HepG2 (cell line): ENCODE data around the gene SDC4. TPM values are rescaled to one million over a fixed set of nuclear protein-coding genes. Genes with fewer than 3 reads are reported as not detected.
A peak's percentile ranks its signal among the peaks of the same experiment; 100 is the strongest.

Experiments
- ARNTL ChIP-seq: sonication (generic); formaldehyde crosslinking; IDR thresholded peaks from 2 replicates; pipeline ENCODE4 v1.4.0; 2020; ENCODE audit warnings: mild to moderate bottlenecking, missing genetic modification reagents
- BRD4 ChIP-seq: sonication (generic); formaldehyde crosslinking; IDR thresholded peaks from 2 replicates; pipeline ENCODE4 v1.4.0; 2020; ENCODE audit warnings: missing genetic modification reagents
- CEBPG ChIP-seq: IDR thresholded peaks from 2 replicates; pipeline ENCODE4 v1.6.1; 2016
- ELF3 ChIP-seq: IDR thresholded peaks from 2 replicates; pipeline ENCODE4 v1.6.1; 2016; ENCODE audit warnings: missing genetic modification reagents, missing compliant biosample characterization
- GABPA ChIP-seq, 2 experiments: IDR thresholded peaks; 2 replicates each; pipeline ENCODE4 v1.6.1; 2011 to 2016; ENCODE audit warnings: low read depth in 2 of 2, low read length in 1 of 2, missing biosample characterization in 1 of 2, missing genetic modification characterization in 1 of 2
- GFI1 ChIP-seq: sonication (generic); formaldehyde crosslinking; IDR thresholded peaks from 2 replicates; pipeline ENCODE4 v1.5.0; 2020; ENCODE audit warnings: missing genetic modification reagents, mild to moderate bottlenecking, borderline replicate concordance
- HDAC1 ChIP-seq: sonication (generic); formaldehyde crosslinking; IDR thresholded peaks from 2 replicates; pipeline ENCODE4 v1.5.1; 2020; ENCODE audit warnings: mild to moderate bottlenecking, missing genetic modification reagents
- HNRNPUL1 ChIP-seq: fragments of 200-400 bp; formaldehyde crosslinking; IDR thresholded peaks from 2 replicates; pipeline ENCODE4 v1.6.1; 2017; ENCODE audit warnings: low read depth, mild to moderate bottlenecking, low read length, moderate library complexity
- HOMEZ ChIP-seq: IDR thresholded peaks from 2 replicates; pipeline ENCODE4 v1.6.1; 2016; ENCODE audit warnings: low read depth
- IKZF1 ChIP-seq: fragments of 450-650 bp; IDR thresholded peaks from 2 replicates; pipeline ENCODE4 v1.7.1; 2016
- NFIC ChIP-seq: IDR thresholded peaks from 2 replicates; pipeline ENCODE4 v1.6.1; 2012; ENCODE audit warnings: mild to moderate bottlenecking, low read length, inconsistent platforms
- NFKBIZ ChIP-seq: IDR thresholded peaks from 2 replicates; pipeline ENCODE4 v1.6.1; 2018; ENCODE audit warnings: missing genetic modification reagents, missing compliant biosample characterization
- POLR2A ChIP-seq, 2 experiments: IDR thresholded peaks; 2 replicates each; pipeline ENCODE4 v1.6.1; 2011; ENCODE audit warnings: low read depth in 2 of 2, low read length in 2 of 2, mild to moderate bottlenecking in 1 of 2, moderate library complexity in 1 of 2; ENCODE audit not compliant: insufficient read depth in 1 of 2
- THRA ChIP-seq: sonication (generic); formaldehyde crosslinking; IDR thresholded peaks from 2 replicates; pipeline ENCODE4 v1.4.0; 2020; ENCODE audit warnings: missing genetic modification reagents, borderline replicate concordance
- TSC22D2 ChIP-seq: sonication (generic); formaldehyde crosslinking; IDR thresholded peaks from 2 replicates; pipeline ENCODE4 v1.5.1; 2020; ENCODE audit warnings: missing genetic modification reagents, mild to moderate bottlenecking, borderline replicate concordance
- ZBTB21 ChIP-seq: sonication (generic); formaldehyde crosslinking; IDR thresholded peaks from 2 replicates; pipeline ENCODE4 v1.4.0; 2020; ENCODE audit warnings: missing genetic modification reagents
- ZBTB37 ChIP-seq: sonication (generic); formaldehyde crosslinking; IDR thresholded peaks from 2 replicates; pipeline ENCODE4 v1.4.0; 2020; ENCODE audit warnings: mild to moderate bottlenecking, missing genetic modification reagents
- ZBTB42 ChIP-seq: sonication (generic); formaldehyde crosslinking; IDR thresholded peaks from 2 replicates; pipeline ENCODE4 v1.5.0; 2020; ENCODE audit warnings: mild to moderate bottlenecking, missing genetic modification reagents
- ZFP82 ChIP-seq: sonication (generic); formaldehyde crosslinking; IDR thresholded peaks from 2 replicates; pipeline ENCODE4 v1.5.1; 2020; ENCODE audit warnings: mild to moderate bottlenecking, missing genetic modification reagents, borderline replicate concordance
- ZFP91 ChIP-seq: sonication (generic); formaldehyde crosslinking; IDR thresholded peaks from 2 replicates; pipeline ENCODE4 v1.9.0; 2022; ENCODE audit warnings: missing genetic modification reagents, mild to moderate bottlenecking, borderline replicate concordance
- ZNF230 ChIP-seq: sonication (generic); formaldehyde crosslinking; IDR thresholded peaks from 2 replicates; pipeline ENCODE4 v1.4.0; 2020; ENCODE audit warnings: mild to moderate bottlenecking, missing genetic modification reagents
- ZNF329 ChIP-seq: sonication (generic); formaldehyde crosslinking; IDR thresholded peaks from 2 replicates; pipeline ENCODE4 v1.9.0; 2021; ENCODE audit warnings: low read depth, mild to moderate bottlenecking, missing genetic modification reagents
- ZNF430 ChIP-seq: sonication (generic); formaldehyde crosslinking; IDR thresholded peaks from 2 replicates; pipeline ENCODE4 v1.9.0; 2021; ENCODE audit warnings: mild to moderate bottlenecking, missing genetic modification reagents
- ZNF431 ChIP-seq: sonication (generic); formaldehyde crosslinking; IDR thresholded peaks from 2 replicates; pipeline ENCODE4 v1.9.0; 2022; ENCODE audit warnings: missing genetic modification reagents, low read depth, mild to moderate bottlenecking, borderline replicate concordance
- ZNF598 ChIP-seq: sonication (generic); formaldehyde crosslinking; IDR thresholded peaks from 2 replicates; pipeline ENCODE4 v1.5.1; 2020; ENCODE audit warnings: mild to moderate bottlenecking, missing genetic modification reagents, borderline replicate concordance
- polyA plus RNA-seq, 8 experiments: library from polyadenylated mRNA; depleted of rRNA in 3 of 8; stranded (reverse) in 7 of 8; unstranded in 1 of 8; fragments of >200 nt; fragmentation: Illumina TruSeq in 4 of 8; extraction: Trizol in 4 of 8; gene quantifications; 2 replicates each; pipeline versions ENCODE4 v1.2.1 to v1.2.3, GENCODE V29; 2011 to 2016; ENCODE audit warnings: low read depth in 4 of 8, missing spikeins in 1 of 8, mixed read lengths in 1 of 8; ENCODE audit not compliant: insufficient read depth in 1 of 8
- total RNA-seq, 5 experiments: library from RNA; depleted of rRNA; stranded (reverse); fragments of >200 nt; fragmentation: Illumina TruSeq; extraction: Trizol; gene quantifications; 2 replicates each; pipeline ENCODE4 v1.2.3, GENCODE V29; 2016; ENCODE audit warnings: low read depth in 1 of 5

SDC4 gene
- total and polyA plus RNA-seq, 2 of the 13 experiments (the other 11 are each of a cell fraction or from before 2014, with no cell fraction given) = 49.0 to 65.1 TPM

- peak; percentile 77 for TF ChIP-seq HDAC1
- TF ChIP-seq ZNF430 = peak; percentile 25; the same call in 1 of the 2 replicates
- TF ChIP-seq CEBPG (CRISPR knock-in tag) = peak; percentile 41
- peak in 1 of 2 experiments; percentile 58; a peak in 2 of 4 replicates for TF ChIP-seq POLR2A (IDR thresholded peaks at IDR 0.05; ENCODE audit: insufficient read depth in 1 of 2, low read depth in 2 of 2, low read length in 2 of 2)
- no peak for TF ChIP-seq IKZF1
- TF ChIP-seq HNRNPUL1 = no peak
- no peak for TF ChIP-seq GFI1 (CRISPR knock-in tag)
- TF ChIP-seq HOMEZ (CRISPR knock-in tag) = peak; percentile 14; the same call in 1 of the 2 replicates
- peak; percentile 70; the same call in 1 of the 2 replicates for TF ChIP-seq ZBTB21 (CRISPR knock-in tag)
- peak; percentile 47; the same call in 1 of the 2 replicates for TF ChIP-seq THRA (CRISPR knock-in tag)
- TF ChIP-seq ZNF230 (CRISPR knock-in tag) = peak; percentile 34; the same call in 1 of the 2 replicates
- TF ChIP-seq ZNF329 (CRISPR knock-in tag) = 0 out of 2 replicates have a peak, but pooled peaks have one; percentile 51
- TF ChIP-seq ZNF598 (CRISPR knock-in tag) = peak; percentile 85
- 0 out of 2 replicates have a peak, but pooled peaks have one; percentile 26 for TF ChIP-seq TSC22D2 (CRISPR knock-in tag)
- peak; percentile 41; the same call in 1 of the 2 replicates for TF ChIP-seq ELF3
- TF ChIP-seq BRD4 (CRISPR knock-in tag) = peak; percentile 56; the same call in 1 of the 2 replicates
- peak; percentile 78; the same call in 1 of the 2 replicates for TF ChIP-seq ZBTB42 (CRISPR knock-in tag)
- TF ChIP-seq ZBTB37 (CRISPR knock-in tag) = 0 out of 2 replicates have a peak, but pooled peaks have one; percentile 51
- TF ChIP-seq ZNF431 (CRISPR knock-in tag) = peak; percentile 55; the same call in 1 of the 2 replicates
- TF ChIP-seq ZFP82 (CRISPR knock-in tag) = peak; percentile 39; the same call in 1 of the 2 replicates
- TF ChIP-seq ARNTL (CRISPR knock-in tag) = peak; percentile 59; the same call in 1 of the 2 replicates
- no peak for TF ChIP-seq GABPA (IDR thresholded peaks at IDR 0.05; ENCODE audit: low read depth, low read length)
- no peak for TF ChIP-seq GABPA (CRISPR knock-in tag; IDR thresholded peaks at IDR 0.05; ENCODE audit: low read depth)
- TF ChIP-seq ZFP91 = no peak
- peak; percentile 69; the same call in 1 of the 2 replicates for TF ChIP-seq NFIC
- TF ChIP-seq NFKBIZ (CRISPR knock-in tag) = peak; percentile 99
These were observed 11.4 kb upstream of the SDC4 start (continued) for GRCh38 chr20:45359406-45360148.
